Sigmoid colon (tissue), 4 donors: ENCODE results near the gene KAT7.

Experiments
- CTCF ChIP-seq, 4 experiments: fragments of 450-650 bp in 3 of 4; fragments of 200-600 bp in 1 of 4; IDR thresholded peaks; one replicate each; pipeline ENCODE4 v1.5.1; 2016 to 2019; ENCODE audit warnings: antibody characterized with exemption in 4 of 4, mild to moderate bottlenecking in 3 of 4, moderate library complexity in 2 of 4
- EP300 ChIP-seq, 4 donors: sonication (generic); formaldehyde crosslinking; IDR thresholded peaks; one replicate each; pipeline ENCODE4 v1.6.1; 2017; ENCODE audit warnings: antibody characterized with exemption in 4 of 4

GRCh38 chr17:49766918-49767530 lies 21.5 kb upstream of the KAT7 start:
- TF ChIP-seq CTCF (IDR thresholded peaks at IDR 0.05), result no peak
- TF ChIP-seq EP300 (IDR thresholded peaks at IDR 0.05), result no peak
